HepG2 (cell line): ENCODE results near the gene STK39. TPM values are rescaled to one million over a fixed set of nuclear protein-coding genes. Genes with fewer than 3 reads are reported as not detected.
A peak's percentile ranks its signal among the peaks of the same experiment; 100 is the strongest.

Source experiments
- ATRX ChIP-seq: sonication (generic); formaldehyde crosslinking; IDR thresholded peaks from 2 replicates; pipeline ENCODE4 v1.4.0; 2020; ENCODE audit warnings: missing genetic modification reagents, borderline replicate concordance
- CREB1 ChIP-seq, 2 experiments: fragments of 450-650 bp in 1 of 2; IDR thresholded peaks; 2 replicates each; pipeline ENCODE4 v1.6.1; 2016 to 2017; ENCODE audit warnings: control low read depth in 1 of 2, mild to moderate bottlenecking in 1 of 2, missing compliant biosample characterization in 1 of 2, missing genetic modification characterization in 1 of 2
- GMEB1 ChIP-seq: sonication (generic); formaldehyde crosslinking; IDR thresholded peaks from 2 replicates; pipeline ENCODE4 v1.5.1; 2020; ENCODE audit warnings: missing genetic modification reagents, mild to moderate bottlenecking, borderline replicate concordance
- KLF13 ChIP-seq: sonication (generic); formaldehyde crosslinking; IDR thresholded peaks from 2 replicates; pipeline ENCODE4 v1.4.0; 2020; ENCODE audit warnings: mild to moderate bottlenecking, missing genetic modification reagents
- PAX8 ChIP-seq: sonication (generic); formaldehyde crosslinking; IDR thresholded peaks from 2 replicates; pipeline ENCODE4 v1.8.0; 2022; ENCODE audit warnings: mild to moderate bottlenecking, missing genetic modification reagents, borderline replicate concordance
- POGK ChIP-seq: sonication (generic); formaldehyde crosslinking; conservative IDR thresholded peaks from 2 replicates; pipeline ENCODE4 v1.8.0; 2022; ENCODE audit warnings: mild to moderate bottlenecking, moderate library complexity, missing genetic modification reagents
- POGZ ChIP-seq: sonication (generic); formaldehyde crosslinking; IDR thresholded peaks from 2 replicates; pipeline ENCODE4 v1.4.0; 2020; ENCODE audit warnings: mild to moderate bottlenecking, missing genetic modification reagents
- SAFB2 ChIP-seq: sonication (generic); formaldehyde crosslinking; IDR thresholded peaks from 2 replicates; pipeline ENCODE4 v1.5.1; 2020; ENCODE audit warnings: missing genetic modification reagents, low read depth, mild to moderate bottlenecking, borderline replicate concordance
- SALL2 ChIP-seq: sonication (generic); formaldehyde crosslinking; IDR thresholded peaks from 2 replicates; pipeline ENCODE4 v1.8.1; 2023; ENCODE audit warnings: mild to moderate bottlenecking, missing genetic modification reagents, inconsistent platforms
- SIN3A ChIP-seq: IDR thresholded peaks from 2 replicates; pipeline ENCODE4 v1.6.1; 2011; ENCODE audit warnings: low read depth, mild to moderate bottlenecking, control low read depth, low read length, borderline replicate concordance
- SIN3B ChIP-seq: fragments of 150-350 bp; IDR thresholded peaks from 2 replicates; pipeline ENCODE4 v1.6.1; 2014; ENCODE audit warnings: low read length
- SNAI1 ChIP-seq: sonication (generic); formaldehyde crosslinking; IDR thresholded peaks from 2 replicates; pipeline ENCODE4 v1.5.0; 2020; ENCODE audit warnings: mild to moderate bottlenecking, missing genetic modification reagents, borderline replicate concordance
- SUZ12 ChIP-seq: fragments of 150-350 bp; IDR thresholded peaks from 2 replicates; pipeline ENCODE4 v1.6.1; 2014; ENCODE audit warnings: low read depth, low read length
- THAP9 ChIP-seq: sonication (generic); formaldehyde crosslinking; IDR thresholded peaks from 2 replicates; pipeline ENCODE4; 2020; ENCODE audit warnings: missing genetic modification reagents, mild to moderate bottlenecking, borderline replicate concordance
- ZBTB7B ChIP-seq: sonication (generic); formaldehyde crosslinking; IDR thresholded peaks from 2 replicates; pipeline ENCODE4 v1.4.0; 2020; ENCODE audit warnings: missing genetic modification reagents
- ZNF274 ChIP-seq: sonication (generic); formaldehyde crosslinking; IDR thresholded peaks from 2 replicates; pipeline ENCODE4 v1.5.1; 2020; ENCODE audit warnings: mild to moderate bottlenecking, missing genetic modification reagents
- ZNF598 ChIP-seq: sonication (generic); formaldehyde crosslinking; IDR thresholded peaks from 2 replicates; pipeline ENCODE4 v1.5.1; 2020; ENCODE audit warnings: mild to moderate bottlenecking, missing genetic modification reagents, borderline replicate concordance
- ZNF674 ChIP-seq: sonication (generic); formaldehyde crosslinking; IDR thresholded peaks from 2 replicates; pipeline ENCODE4 v1.5.0; 2020; ENCODE audit warnings: low read depth, mild to moderate bottlenecking, missing genetic modification reagents
- ZNF704 ChIP-seq: sonication (generic); formaldehyde crosslinking; IDR thresholded peaks from 2 replicates; pipeline ENCODE4 v1.8.1; 2023; ENCODE audit warnings: mild to moderate bottlenecking, inconsistent platforms, moderate library complexity, missing genetic modification reagents, borderline replicate concordance
- ZNF720 ChIP-seq: sonication (generic); formaldehyde crosslinking; IDR thresholded peaks from 2 replicates; pipeline ENCODE4 v1.4.0; 2020; ENCODE audit warnings: missing genetic modification reagents
- polyA plus RNA-seq, 8 experiments: library from polyadenylated mRNA; depleted of rRNA in 3 of 8; stranded (reverse) in 7 of 8; unstranded in 1 of 8; fragments of >200 nt; fragmentation: Illumina TruSeq in 4 of 8; extraction: Trizol in 4 of 8; gene quantifications; 2 replicates each; pipeline versions ENCODE4 v1.2.1 to v1.2.3, GENCODE V29; 2011 to 2016; ENCODE audit warnings: low read depth in 4 of 8, missing spikeins in 1 of 8, mixed read lengths in 1 of 8; ENCODE audit not compliant: insufficient read depth in 1 of 8
- total RNA-seq, 5 experiments: library from RNA; depleted of rRNA; stranded (reverse); fragments of >200 nt; fragmentation: Illumina TruSeq; extraction: Trizol; gene quantifications; 2 replicates each; pipeline ENCODE4 v1.2.3, GENCODE V29; 2016; ENCODE audit warnings: low read depth in 1 of 5

Gene STK39
- total and polyA plus RNA-seq, 2 of the 13 experiments (the other 11 are each of a cell fraction or from before 2014, with no cell fraction given): 27.3 to 38.4 TPM

GRCh38 chr2:168166902-168167510 lies 80.4 kb downstream of the STK39 start (continued):
- TF ChIP-seq GMEB1 (CRISPR knock-in tag) (no peak; the same call in 1 of the 2 replicates), POGZ (CRISPR knock-in tag) (peak; percentile 71), POGK (no peak), SAFB2 (CRISPR knock-in tag) (no peak), ZNF274 (CRISPR knock-in tag) (no peak), KLF13 (CRISPR knock-in tag) (no peak), ATRX (CRISPR knock-in tag) (no peak), SIN3B (no peak), SIN3A (no peak), CREB1 (IDR thresholded peaks at IDR 0.05) (peak; percentile 52; the same call in 1 of the 2 replicates), CREB1 (CRISPR knock-in tag; IDR thresholded peaks at IDR 0.05) (peak; percentile 63; the same call in 1 of the 2 replicates), SALL2 (CRISPR knock-in tag) (0 out of 2 replicates have a peak, but pooled peaks have one; percentile 56), ZNF720 (no peak), SNAI1 (CRISPR knock-in tag) (no peak; the same call in 1 of the 2 replicates), ZBTB7B (CRISPR knock-in tag) (peak; percentile 54; the same call in 1 of the 2 replicates), SUZ12 (no peak), ZNF704 (CRISPR knock-in tag) (no peak), ZNF674 (no peak), THAP9 (CRISPR knock-in tag) (no peak), PAX8 (CRISPR knock-in tag) (no peak), ZNF598 (CRISPR knock-in tag) (no peak)
